ENCODE measurements around the gene DYNLL1.
"Not testable (repeated sequence)": the region's sequence is repeated elsewhere in the genome, so short reads cannot be mapped to it uniquely, and the experiment has no call there.

The DYNLL1 gene

GRCh38 chr12:120495731-120496412, at the start of gene DYNLL1:
Gene DYNLL1, plus strand, starts transcription at chr12:120496113. Its CDS starts 309 bp downstream, at chr12:120496422.
- peak; percentile 92 for DNase-seq (ENCODE audit: low read depth)

- not testable (repeated sequence) for DNase-seq (ENCODE audit: low read depth)
Observed at GRCh38 chr12:120446844-120447178, 49.1 kb upstream of the DYNLL1 start.

- no peak for DNase-seq (ENCODE audit: low read depth)
Observed at GRCh38 chr12:120447992-120448391, 47.9 kb upstream of the DYNLL1 start.

GRCh38 chr12:120452524-120452923, 43.4 kb upstream of the DYNLL1 start:
- not testable (repeated sequence) for DNase-seq (ENCODE audit: low read depth)

- DNase-seq (ENCODE audit: low read depth): no peak
Observed at GRCh38 chr12:120453060-120453750, 42.7 kb upstream of the DYNLL1 start.

GRCh38 chr12:120453977-120454376, 41.9 kb upstream of the DYNLL1 start:
- DNase-seq (ENCODE audit: low read depth): no peak

DNA sequence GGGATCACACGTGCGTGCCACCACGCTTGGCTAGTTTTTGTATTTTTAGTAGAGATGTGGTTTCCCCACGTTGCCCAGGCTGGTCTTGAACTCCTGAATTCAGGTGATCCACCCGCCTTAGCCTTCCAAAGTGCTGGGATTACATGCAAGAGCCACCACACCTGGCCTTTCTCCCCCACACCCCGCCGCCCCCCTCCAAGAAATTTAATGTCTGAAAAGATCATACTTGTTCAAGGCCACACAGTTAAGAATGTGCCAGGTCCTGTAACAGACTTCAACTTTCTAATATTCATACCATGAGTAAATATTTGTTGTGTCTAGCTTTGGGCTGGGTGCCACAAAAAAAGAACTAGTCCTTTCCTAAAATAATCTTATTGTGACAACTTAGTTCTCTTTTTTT, 40.6 kb upstream of the DYNLL1 start:
- DNase-seq (ENCODE audit: low read depth): no peak

- DNase-seq (ENCODE audit: low read depth): no peak
Observed at GRCh38 chr12:120457133-120457532, 38.8 kb upstream of the DYNLL1 start.

GRCh38 chr12:120460157-120460556, 35.8 kb upstream of the DYNLL1 start:
- no peak for DNase-seq (ENCODE audit: low read depth)

DNA sequence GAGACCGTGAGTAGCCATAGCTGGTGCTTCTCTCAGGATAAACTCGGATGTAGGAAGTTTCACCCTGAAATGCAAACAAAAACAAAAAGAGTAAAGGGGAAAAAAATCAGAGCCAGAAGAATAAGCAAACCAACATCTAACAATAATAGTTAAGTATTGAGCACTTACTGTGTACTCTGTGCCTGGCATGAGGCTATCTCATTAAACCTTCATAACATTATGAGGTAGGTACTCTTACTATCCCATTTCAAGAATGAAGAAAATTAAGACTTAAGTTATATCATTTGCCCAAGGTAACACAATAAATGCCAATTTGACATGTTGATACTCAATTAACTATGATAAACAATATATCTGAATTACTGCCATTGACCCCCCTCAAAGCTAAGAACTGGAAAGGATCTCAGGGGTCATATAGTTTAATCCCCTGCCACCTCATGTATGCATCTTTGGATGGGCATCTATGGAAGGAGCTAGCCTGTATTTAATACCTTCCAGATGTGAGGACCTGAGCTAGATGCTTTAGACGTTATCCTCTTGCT, 33.7 kb upstream of the DYNLL1 start:
- DNase-seq (ENCODE audit: low read depth): no peak

DNA sequence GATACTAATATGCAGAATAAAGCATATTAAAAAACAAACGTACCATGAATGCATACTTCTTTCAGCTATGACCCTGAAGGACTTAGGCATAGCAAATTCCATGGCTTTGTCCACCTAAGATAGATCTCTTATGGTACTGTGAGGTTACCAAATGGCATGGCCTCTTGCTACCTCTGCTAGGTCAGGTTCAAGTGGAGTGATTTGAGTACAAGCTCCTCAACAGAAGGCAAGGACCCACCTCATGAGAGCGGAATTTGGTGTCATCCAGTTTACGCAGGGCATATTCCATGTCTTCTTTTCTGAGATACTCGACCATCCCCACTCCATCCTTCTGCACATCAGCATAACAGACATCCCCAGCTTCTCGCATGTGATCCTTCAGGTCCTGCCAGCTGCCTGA, 32.2 kb upstream of the DYNLL1 start:
- no peak for DNase-seq (ENCODE audit: low read depth)

DNA sequence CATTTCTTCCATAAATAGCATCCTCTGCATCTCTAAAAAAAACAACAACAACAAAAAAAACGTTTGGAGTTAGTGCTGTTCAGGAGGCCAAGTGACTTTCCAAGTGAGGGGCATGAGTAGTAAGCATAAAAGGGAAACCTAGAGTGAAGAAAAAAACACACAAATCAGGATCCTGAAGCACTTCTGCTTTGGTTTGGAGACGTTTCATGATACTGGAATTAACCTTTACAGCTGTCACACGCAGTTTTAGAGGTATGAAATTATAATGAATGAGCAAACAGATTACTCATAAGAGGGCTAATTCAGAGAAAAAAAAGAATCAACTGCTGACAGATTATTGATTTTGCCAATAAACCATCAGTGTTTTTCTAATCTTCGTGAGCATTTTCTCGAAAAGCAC, 30.2 kb upstream of the DYNLL1 start:
- no peak for DNase-seq (ENCODE audit: low read depth)

DNA sequence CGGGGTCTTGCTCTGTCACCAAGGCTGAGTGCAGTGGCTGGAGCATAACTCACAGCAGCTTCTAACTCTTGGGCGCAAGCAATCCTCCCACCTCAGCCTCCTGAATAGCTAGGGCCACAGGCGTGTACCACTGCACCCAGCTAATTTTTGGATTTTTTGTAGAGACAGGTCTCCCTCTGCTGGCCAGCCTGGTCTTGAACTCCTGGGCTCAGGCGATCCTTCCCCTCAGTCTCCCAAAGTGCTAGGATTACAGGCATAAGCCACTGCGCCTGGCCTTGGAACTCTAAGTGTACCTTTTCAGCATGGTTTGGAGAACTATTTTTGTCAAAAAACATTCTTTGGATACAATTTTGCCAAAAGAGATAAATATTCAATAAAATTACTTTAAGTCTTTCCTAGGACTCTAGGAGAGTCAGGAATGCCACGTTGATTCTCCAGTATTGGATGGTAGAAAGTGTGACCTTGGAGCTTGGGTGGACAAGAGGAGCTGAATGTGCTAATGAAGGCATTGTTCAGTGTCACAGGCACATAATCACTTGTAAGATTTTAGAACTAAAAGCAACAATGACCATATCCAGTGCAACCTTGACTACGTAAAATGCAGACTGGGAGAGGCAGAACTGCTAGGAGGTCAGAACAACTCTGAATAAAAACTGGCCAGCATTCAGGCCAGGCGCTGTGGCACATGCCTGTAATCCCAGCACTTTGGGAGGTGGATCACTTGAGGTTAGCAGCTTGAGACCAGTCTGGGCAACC, 29.2 kb upstream of the DYNLL1 start:
- peak; percentile 8 for DNase-seq (ENCODE audit: low read depth)

DNA sequence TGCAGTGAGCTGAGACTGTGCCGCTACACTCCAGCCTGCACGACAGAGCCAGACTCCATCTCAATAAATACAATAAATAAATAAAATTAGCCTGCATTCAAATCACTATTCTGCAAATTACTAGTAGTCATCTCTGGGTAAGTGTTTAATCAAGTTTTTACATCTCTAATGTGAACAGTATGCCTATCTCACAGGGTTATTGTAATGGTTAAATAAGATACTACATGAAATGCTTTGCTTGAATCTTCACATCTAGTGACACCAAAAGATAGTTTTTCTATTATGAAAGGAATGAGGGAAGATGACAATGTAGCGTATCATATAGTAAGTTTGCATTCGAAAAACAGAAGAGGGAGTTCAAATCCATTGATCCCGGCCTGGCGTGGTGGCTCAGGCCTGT, 28.5 kb upstream of the DYNLL1 start:
- DNase-seq (ENCODE audit: low read depth): no peak

DNA sequence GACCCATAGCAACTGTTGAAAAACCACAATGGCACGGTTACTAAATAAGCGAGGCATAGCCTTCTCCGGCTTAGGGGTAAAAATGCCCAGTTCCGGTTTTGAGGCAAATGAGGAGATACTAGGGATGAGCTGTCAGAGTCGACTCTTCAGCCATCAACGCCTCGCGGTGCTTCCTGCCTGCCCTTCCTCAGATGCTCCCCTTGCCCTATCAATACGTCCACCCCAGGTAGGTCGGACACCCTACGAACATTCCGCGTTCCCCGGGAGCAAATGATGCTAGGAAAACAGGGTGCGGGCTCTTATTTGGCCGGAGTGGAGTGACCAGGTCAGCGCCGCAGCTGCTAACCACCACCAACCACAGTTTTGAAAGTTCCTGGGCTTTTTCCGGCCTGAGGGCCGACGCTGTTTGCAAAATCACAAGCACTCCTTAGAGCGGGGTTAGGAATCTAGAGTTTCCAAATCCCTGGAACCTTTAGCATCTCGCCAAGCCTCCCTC, 27.5 kb upstream of the DYNLL1 start:
- no peak for DNase-seq (ENCODE audit: low read depth)

GRCh38 chr12:120468821-120469449, 27.0 kb upstream of the DYNLL1 start:
- no peak for DNase-seq (ENCODE audit: low read depth)

DNA sequence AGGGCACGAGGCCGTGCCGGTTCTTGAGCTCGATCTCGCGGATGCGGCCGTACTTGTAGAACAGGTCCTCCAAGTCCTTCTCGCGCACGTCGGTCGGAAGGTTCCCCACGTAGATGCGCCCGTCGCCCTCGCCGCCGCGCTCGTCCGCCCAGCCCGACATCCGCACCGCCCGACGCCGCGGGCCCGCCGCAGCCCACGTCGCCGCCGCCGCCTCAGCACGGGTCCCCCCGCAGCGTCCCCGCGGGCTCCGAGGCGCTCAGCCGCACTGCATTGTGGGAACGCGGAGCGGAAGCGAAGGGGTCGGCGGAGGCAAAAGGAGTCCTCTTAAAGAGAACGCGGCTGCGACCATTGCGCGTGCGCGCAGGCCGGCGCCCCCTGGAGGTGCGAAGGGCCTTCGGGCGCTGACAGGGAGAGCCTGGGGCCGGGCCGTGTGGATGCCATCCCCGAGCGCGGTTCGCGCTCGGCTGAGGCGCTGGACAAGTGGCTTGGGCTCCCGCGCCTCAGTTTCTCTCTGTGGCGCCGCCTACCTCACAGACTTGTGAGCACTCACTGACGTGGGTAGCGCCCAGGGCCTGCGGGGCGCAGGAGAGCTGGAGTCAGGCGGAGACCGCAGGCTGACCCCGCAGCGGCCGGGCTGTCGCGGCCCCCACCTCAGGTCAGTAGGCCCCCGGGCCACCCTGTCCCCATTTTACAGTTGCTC, 26.3 kb upstream of the DYNLL1 start, which contains the start of gene SRSF9:
TSS of gene SRSF9 (minus strand) at position 299 of the 700 bp plus-strand sequence. CDS start at position 160, 139 bp downstream.
- DNase-seq (ENCODE audit: low read depth): peak; percentile 94

DNA sequence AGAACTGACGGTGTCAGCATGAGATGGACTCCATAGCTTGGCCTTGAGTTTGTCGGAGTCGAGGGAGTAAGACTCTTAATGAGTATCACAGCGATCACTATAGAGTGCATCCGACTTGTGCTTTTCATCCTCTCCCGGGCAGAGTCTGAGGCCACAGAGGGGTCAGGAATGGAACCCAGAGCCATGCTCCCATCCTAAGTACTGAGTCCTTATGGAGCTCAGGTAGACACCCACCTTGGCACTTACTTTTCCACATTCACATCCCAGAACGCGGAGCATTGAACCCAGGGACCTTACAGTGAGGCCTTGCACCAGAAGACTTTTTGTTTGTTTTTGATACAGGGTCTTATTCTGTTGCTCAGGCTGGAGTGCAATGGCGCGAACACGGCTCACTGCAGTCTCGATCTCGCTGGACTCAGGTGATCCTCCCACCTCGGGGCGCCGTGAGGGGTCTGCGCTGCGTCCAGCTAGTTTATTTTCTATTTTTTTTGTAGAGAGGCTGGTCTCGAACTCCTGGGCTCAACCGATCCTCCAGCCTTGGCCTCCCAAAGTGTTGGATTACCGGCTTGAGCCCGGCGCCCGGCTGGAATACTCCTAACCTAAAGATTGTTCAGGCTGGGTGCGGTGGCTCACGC, 25.6 kb upstream of the DYNLL1 start:
- no peak for DNase-seq (ENCODE audit: low read depth)

DNA sequence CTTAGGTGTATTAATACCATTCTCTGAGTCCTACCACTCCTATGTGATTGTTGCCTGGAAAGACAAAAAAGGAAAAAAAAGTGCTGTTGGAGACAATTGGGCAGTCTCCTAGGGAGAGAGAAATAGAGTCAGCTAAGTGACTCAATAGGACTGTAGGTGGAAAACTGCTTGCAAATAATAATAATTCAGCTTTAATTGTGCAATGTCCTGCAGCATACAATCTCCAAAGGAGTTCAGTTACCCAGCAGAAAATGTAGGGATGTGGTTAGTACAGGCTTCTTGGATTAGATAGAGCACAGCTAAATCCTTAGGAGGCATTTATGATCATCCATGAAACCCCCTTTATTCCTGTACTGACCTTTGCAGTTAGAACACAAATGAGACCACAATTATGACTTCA, 23.4 kb upstream of the DYNLL1 start:
- DNase-seq (ENCODE audit: low read depth): no peak

GRCh38 chr12:120473807-120474615, 21.9 kb upstream of the DYNLL1 start:
- no peak for DNase-seq (ENCODE audit: low read depth)
